Mammary epithelial cell (primary cell): Measurements from ENCODE around the gene RFX3.

Source experiments
- EZH2 ChIP-seq: IDR thresholded peaks from 2 replicates; pipeline ENCODE4 v1.6.1; 2012; ENCODE audit warnings: low read length, inconsistent platforms, borderline replicate concordance
- TF ChIP-seq, protein P1 (sequence below), 2 donors: IDR thresholded peaks in 1 of 2; conservative IDR thresholded peaks in 1 of 2; 2 replicates each; pipeline ENCODE4 v1.5.1; 2011 to 2012; ENCODE audit warnings: inconsistent platforms in 2 of 2, low read length in 2 of 2, mild to moderate bottlenecking in 2 of 2, control low read depth in 1 of 2, low read depth in 1 of 2; ENCODE audit not compliant: insufficient read depth in 1 of 2; ENCODE audit errors: extremely low read depth in 1 of 2

DNA sequence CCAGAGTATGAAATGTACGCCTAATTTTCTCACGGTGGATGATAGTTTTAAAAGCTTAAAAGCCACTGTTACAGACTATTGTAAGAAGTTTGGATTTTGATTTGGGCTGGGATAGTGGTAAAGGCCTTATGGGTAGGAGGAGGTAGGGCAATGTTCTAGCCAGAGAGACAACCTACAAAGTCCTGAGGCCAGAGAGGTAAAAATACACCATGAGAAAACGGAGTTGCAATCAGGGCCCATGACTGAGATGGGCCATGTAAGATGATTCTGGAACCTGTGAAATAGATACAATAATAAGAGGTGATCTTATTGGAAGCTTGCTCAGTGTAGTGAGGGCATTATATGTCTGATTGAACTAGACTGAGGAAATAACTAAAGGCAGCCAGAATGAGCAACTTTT lies 188.8 kb downstream of the RFX3 start:
- TF ChIP-seq, protein P1, sequence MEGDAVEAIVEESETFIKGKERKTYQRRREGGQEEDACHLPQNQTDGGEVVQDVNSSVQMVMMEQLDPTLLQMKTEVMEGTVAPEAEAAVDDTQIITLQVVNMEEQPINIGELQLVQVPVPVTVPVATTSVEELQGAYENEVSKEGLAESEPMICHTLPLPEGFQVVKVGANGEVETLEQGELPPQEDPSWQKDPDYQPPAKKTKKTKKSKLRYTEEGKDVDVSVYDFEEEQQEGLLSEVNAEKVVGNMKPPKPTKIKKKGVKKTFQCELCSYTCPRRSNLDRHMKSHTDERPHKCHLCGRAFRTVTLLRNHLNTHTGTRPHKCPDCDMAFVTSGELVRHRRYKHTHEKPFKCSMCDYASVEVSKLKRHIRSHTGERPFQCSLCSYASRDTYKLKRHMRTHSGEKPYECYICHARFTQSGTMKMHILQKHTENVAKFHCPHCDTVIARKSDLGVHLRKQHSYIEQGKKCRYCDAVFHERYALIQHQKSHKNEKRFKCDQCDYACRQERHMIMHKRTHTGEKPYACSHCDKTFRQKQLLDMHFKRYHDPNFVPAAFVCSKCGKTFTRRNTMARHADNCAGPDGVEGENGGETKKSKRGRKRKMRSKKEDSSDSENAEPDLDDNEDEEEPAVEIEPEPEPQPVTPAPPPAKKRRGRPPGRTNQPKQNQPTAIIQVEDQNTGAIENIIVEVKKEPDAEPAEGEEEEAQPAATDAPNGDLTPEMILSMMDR (conservative IDR thresholded peaks at IDR 0.05 in 1 of 2, IDR thresholded peaks at IDR 0.05 in 1 of 2; ENCODE audit: extremely low read depth in 1 of 2, insufficient read depth in 1 of 2, low read depth in 1 of 2, low read length in 2 of 2) = no peak
- no peak for TF ChIP-seq EZH2
